KMS-11 (cell line): ENCODE measurements around the gene NFKBIL1.
"Not testable (repeated sequence)": the region's sequence is repeated elsewhere in the genome, so short reads cannot be mapped to it uniquely, and the experiment has no call there.

Experiments used
- H2AFZ ChIP-seq: fragments of 200-600 bp; sonication (generic); 2 replicates; pipeline ENCODE4 v1.6.1; 2016; ENCODE audit warnings: antibody characterized with exemption, mixed run types, low read depth
- H3K27ac ChIP-seq: fragments of 200-600 bp; sonication (generic); 2 replicates; pipeline ENCODE4 v1.6.1; 2016; ENCODE audit warnings: mild to moderate bottlenecking, mixed run types
- H3K27me3 ChIP-seq: fragments of 200-600 bp; sonication (generic); 2 replicates; pipeline ENCODE4 v1.6.1; 2017; ENCODE audit warnings: mild to moderate bottlenecking, low read depth, mixed run types, moderate library complexity; ENCODE audit not compliant: insufficient read depth
- H3K36me3 ChIP-seq: fragments of 200-600 bp; sonication (generic); 2 replicates; pipeline ENCODE4 v1.6.1; 2017; ENCODE audit warnings: mild to moderate bottlenecking, mixed run types; ENCODE audit not compliant: insufficient read depth
- H3K4me1 ChIP-seq: fragments of 200-600 bp; sonication (generic); 2 replicates; pipeline ENCODE4 v1.6.1; 2016; ENCODE audit warnings: mild to moderate bottlenecking, low read depth, mixed run types; ENCODE audit not compliant: poor library complexity, severe bottlenecking
- H3K4me2 ChIP-seq: fragments of 200-600 bp; sonication (generic); 2 replicates; pipeline ENCODE4 v1.7.0; 2016; ENCODE audit warnings: mild to moderate bottlenecking, mixed run types
- H3K4me3 ChIP-seq: fragments of 200-600 bp; sonication (generic); IDR thresholded peaks from 2 replicates; pipeline ENCODE4 v1.6.1; 2017; ENCODE audit warnings: low read depth, low read length, mixed read lengths; ENCODE audit not compliant: insufficient read depth
- H3K79me2 ChIP-seq: fragments of 200-600 bp; sonication (generic); 2 replicates; pipeline ENCODE4 v1.6.1; 2016; ENCODE audit warnings: low read depth, mixed run types; ENCODE audit not compliant: insufficient read depth
- H3K9ac ChIP-seq: fragments of 200-600 bp; sonication (generic); 2 replicates; pipeline ENCODE4 v1.6.1; 2016; ENCODE audit warnings: mild to moderate bottlenecking, mixed run types
- H4K20me1 ChIP-seq: fragments of 200-600 bp; sonication (generic); 2 replicates; pipeline ENCODE4 v1.6.1; 2016; ENCODE audit warnings: mild to moderate bottlenecking, mixed run types; ENCODE audit not compliant: insufficient read depth
- TF ChIP-seq, protein P1 (sequence below): fragments of 200-600 bp; sonication (generic); conservative IDR thresholded peaks from 2 replicates; pipeline ENCODE4 v1.6.1; 2017; ENCODE audit warnings: low read depth, mild to moderate bottlenecking, antibody characterized with exemption, low read length, moderate library complexity, mixed read lengths

NFKBIL1 gene

DNA sequence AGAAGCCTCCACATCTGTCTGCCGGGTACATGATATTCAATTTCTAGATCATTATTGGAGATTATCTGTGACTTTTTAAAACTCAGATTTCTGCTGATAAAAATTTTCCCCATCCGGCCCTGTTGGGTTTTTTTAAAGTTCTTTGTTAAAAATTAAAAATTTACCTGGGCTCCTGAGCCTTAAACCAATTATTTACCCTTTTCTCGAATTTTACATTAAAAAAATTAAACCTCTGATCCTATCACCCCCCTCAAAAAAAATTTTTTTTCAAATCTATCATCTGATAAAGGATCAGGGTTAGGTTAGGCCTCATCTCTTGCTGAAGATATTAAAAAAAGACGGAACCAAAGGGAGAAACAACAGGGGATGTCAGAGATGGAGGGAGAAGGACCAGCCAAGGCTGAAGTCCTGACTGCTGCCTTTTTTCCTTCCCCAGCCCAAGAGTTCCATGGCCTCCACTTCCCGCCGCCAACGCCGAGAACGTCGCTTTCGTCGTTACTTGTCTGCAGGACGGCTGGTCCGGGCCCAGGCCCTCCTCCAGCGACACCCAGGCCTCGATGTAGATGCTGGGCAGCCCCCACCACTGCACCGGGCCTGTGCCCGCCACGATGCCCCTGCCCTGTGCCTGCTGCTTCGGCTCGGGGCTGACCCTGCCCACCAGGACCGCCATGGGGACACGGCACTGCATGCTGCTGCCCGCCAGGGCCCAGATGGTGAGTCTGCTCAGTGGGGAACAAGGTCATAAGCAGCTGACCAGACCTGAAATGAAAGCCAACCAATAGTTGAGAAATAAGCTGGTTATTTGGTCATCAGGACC, 527 bp downstream of the NFKBIL1 start:
- TF ChIP-seq, protein P1, sequence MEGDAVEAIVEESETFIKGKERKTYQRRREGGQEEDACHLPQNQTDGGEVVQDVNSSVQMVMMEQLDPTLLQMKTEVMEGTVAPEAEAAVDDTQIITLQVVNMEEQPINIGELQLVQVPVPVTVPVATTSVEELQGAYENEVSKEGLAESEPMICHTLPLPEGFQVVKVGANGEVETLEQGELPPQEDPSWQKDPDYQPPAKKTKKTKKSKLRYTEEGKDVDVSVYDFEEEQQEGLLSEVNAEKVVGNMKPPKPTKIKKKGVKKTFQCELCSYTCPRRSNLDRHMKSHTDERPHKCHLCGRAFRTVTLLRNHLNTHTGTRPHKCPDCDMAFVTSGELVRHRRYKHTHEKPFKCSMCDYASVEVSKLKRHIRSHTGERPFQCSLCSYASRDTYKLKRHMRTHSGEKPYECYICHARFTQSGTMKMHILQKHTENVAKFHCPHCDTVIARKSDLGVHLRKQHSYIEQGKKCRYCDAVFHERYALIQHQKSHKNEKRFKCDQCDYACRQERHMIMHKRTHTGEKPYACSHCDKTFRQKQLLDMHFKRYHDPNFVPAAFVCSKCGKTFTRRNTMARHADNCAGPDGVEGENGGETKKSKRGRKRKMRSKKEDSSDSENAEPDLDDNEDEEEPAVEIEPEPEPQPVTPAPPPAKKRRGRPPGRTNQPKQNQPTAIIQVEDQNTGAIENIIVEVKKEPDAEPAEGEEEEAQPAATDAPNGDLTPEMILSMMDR = no peak
- no peaks in the 10 kb centered on the region for H3K36me3 ChIP-seq
- peak overlapping the region; percentile 62; the same call in 1 of the 2 replicates for H3K9ac ChIP-seq
- peak overlapping the region; percentile 62; the same call in 1 of the 2 replicates for H2AFZ ChIP-seq
- no peaks in the 10 kb centered on the region for H4K20me1 ChIP-seq
- H3K4me2 ChIP-seq = peak overlapping the region; percentile 66
- H3K4me1 ChIP-seq = peaks cover 18% of the 10 kb centered on the region
- H3K27ac ChIP-seq = peak overlapping the region; percentile 41; the same call in 1 of the 2 replicates
- H3K4me3 ChIP-seq = no peak overlapping the region
- H3K79me2 ChIP-seq = peaks cover 13% of the 10 kb centered on the region; the same call in 1 of the 2 replicates
- no peaks in the 10 kb centered on the region for H3K27me3 ChIP-seq

DNA sequence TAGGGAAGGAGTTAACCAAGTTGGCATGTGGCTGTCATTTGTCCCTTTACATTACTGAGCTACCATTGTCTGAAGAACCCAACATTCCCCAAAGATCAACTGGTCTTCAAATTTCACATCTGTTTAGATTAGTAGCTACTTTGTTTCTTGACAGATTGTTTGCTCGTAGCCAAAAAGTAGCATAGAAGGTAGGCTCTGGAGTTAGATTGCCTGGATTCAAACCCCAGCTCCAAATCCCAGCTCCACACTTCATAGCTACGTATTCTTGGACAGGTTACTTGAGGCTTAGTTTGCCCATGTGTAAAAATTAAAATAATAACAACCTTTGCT, 1.1 kb downstream of the NFKBIL1 start:
- Histone ChIP-seq H3K4me1 (peaks cover 18% of the 10 kb centered on the region), H4K20me1 (no peaks in the 10 kb centered on the region), H3K27ac (no peak overlapping the region), H3K79me2 (peaks cover 9% of the 10 kb centered on the region; the same call in 1 of the 2 replicates), H2AFZ (no peak overlapping the region), H3K27me3 (no peaks in the 10 kb centered on the region), H3K9ac (no peak overlapping the region), H3K4me3 (no peak overlapping the region), H3K36me3 (no peaks in the 10 kb centered on the region), H3K4me2 (peak overlapping the region; percentile 66; the same call in 1 of the 2 replicates)
- TF ChIP-seq, protein P1 = no peak

GRCh38 chr6:31551371-31551770, 4.0 kb downstream of the NFKBIL1 start:
- H3K79me2 ChIP-seq, H3K27me3 ChIP-seq, H2AFZ ChIP-seq, H3K9ac ChIP-seq, H3K4me2 ChIP-seq, H3K27ac ChIP-seq, H3K4me3 ChIP-seq, H3K36me3 ChIP-seq, H4K20me1 ChIP-seq: not testable (repeated sequence)
- TF ChIP-seq, protein P1 = peak; percentile 36; the same call in 1 of the 2 replicates
- H3K4me1 ChIP-seq = peaks cover 18% of the 10 kb centered on the region

- Histone ChIP-seq H3K4me3 (no peak overlapping the region), H3K4me2 (no peak overlapping the region), H3K9ac (no peak overlapping the region), H2AFZ (no peak overlapping the region), H3K4me1 (peaks cover 17% of the 10 kb centered on the region), H4K20me1 (no peaks in the 10 kb centered on the region), H3K27ac (no peak overlapping the region), H3K36me3 (no peaks in the 10 kb centered on the region), H3K27me3 (no peaks in the 10 kb centered on the region), H3K79me2 (no peaks in the 10 kb centered on the region)
- TF ChIP-seq, protein P1 = no peak
Measured at GRCh38 chr6:31556307-31556706, 8.9 kb downstream of the NFKBIL1 start.
